CD4-positive, alpha-beta T cell treated with Interleukin-4 for 4 hours (primary cell): ENCODE measurements around the gene OTULIN.

Source experiments
- DNase-seq: peaks from one replicate; pipeline ENCODE4 v3.0.0-alpha.2; 2020

Gene OTULIN

GRCh38 chr5:14669415-14669814 lies 4.9 kb downstream of the OTULIN start:
- no peak for DNase-seq

- peak; percentile 34 for DNase-seq
These were observed 5.5 kb downstream of the OTULIN start for GRCh38 chr5:14669975-14670374.

DNA sequence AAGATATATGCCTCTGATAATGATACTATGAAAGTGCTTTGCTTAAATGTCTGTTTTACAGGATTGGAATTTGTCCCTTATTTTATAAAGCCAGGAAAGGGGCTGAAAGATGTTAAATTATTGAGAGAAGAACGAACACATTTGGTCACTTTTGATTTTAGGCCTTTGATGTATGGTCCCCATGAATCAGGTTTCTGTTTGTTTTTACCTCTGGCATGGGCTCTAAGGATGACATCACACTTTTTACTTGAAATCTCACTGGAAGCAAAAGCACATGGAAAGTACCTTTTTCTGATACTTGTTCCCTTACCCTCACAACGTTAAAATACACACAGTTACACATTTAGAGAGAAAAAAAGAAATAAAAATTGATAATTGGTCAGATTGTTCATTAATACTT lies 6.9 kb downstream of the OTULIN start:
- DNase-seq, result peak; percentile 75

DNA sequence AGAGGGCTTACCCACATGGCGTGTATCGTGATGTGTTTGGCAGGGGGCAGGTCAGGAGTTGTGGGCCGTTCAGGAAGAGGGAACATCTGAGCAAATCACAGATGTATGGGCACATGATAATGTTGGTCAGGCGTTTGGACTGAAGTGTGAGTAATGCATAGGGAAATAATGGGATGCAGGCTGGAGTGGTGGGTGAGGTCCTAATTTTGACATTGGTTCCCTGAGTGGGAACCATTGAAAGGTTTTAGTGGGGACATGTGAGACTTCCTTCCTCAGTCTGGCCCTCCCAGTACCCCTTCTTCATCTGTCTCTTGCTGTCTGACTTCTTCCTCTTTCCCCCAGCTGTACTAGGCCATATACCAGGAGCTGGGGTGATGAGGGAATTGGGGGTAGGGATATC lies 7.6 kb downstream of the OTULIN start:
- DNase-seq, result no peak

DNA sequence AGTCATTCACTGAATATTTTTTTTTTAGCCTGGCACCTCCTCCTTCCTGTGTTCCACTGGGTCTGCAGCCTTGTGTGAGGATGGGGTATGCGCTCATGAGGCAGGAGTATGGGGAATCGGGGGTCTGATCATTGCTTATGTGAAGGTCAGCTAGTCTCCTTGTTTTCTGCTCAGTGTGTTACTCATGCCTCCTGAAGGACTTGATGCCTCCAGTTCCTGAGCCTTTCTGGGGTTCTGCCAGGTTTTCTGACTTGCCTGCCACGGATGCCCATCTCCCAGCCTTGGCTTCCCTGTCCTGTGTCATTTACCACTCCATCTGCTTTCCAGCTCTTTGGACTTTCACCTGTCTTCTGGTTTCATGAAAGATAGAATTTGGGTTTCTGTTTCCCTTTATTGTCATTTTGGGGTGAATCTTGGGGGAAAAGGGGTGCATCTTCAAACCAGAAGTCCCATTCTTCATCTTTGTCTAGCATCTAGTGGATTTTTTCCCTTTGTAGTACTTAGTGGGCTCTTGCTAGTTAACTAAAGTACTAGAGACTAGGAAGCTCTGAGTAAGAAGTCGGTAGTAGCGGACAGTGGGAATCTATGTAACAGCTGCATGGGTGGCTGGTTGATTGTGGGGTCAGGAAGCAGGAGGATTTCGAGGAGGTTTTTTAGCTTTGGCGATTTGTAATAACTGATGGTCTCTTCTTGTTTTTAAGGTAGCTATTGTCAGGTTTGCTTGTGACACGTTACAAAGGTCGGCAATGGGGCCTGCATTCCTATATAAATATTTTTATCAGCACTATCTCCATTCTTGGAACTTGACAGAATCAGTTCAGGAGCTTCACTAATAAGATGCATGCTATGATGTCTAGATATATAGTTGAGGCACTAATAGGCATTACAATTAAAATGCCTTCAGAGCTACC lies 8.2 kb downstream of the OTULIN start:
- DNase-seq, result no peak

GRCh38 chr5:14673443-14673842 lies 8.9 kb downstream of the OTULIN start:
- no peak for DNase-seq

- peak; percentile 31 for DNase-seq
These were observed 10.7 kb downstream of the OTULIN start for GRCh38 chr5:14674983-14675854.

DNA sequence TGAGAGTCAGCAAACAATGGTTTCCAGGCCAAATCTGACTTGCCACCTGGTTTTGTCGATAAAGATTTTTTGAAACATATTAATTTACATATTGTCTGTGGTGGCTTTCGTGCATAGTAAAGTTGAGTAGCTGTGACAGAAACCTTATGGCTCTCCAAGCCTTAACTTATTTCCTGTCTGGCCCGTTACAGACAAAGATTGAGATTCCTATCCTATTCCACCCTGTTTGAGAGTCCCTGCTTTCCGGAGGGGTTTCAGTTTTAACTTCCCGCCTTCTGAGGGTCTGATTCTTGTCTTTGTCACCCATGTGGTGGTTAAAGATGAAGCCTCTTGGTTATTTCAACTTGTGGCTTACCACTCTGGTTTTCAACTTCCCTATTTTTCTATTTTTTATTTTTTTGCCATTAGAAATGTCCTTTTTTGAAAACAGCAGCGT lies 11.4 kb downstream of the OTULIN start:
- peak; percentile 30 for DNase-seq

DNA sequence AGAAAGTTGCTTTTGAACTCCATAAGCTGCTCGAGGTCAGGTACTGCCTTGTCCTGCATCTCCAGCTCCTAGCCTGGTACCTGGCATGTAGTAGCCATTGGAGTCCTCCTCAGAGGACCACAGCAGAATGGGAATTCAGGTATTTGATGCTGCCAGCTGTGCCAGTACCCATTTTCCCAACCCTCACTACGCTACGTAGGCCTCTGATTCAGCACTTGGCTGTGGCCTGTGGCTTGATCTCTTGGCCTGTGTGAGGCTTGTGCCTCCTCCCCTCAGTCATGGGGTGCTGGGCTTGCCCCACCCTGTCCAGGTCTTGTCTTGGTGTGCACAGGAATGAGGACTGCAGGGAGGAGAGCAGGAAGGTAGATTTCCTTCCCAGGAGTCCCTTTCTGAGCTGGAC lies 11.8 kb downstream of the OTULIN start:
- peak; percentile 29 for DNase-seq

DNA sequence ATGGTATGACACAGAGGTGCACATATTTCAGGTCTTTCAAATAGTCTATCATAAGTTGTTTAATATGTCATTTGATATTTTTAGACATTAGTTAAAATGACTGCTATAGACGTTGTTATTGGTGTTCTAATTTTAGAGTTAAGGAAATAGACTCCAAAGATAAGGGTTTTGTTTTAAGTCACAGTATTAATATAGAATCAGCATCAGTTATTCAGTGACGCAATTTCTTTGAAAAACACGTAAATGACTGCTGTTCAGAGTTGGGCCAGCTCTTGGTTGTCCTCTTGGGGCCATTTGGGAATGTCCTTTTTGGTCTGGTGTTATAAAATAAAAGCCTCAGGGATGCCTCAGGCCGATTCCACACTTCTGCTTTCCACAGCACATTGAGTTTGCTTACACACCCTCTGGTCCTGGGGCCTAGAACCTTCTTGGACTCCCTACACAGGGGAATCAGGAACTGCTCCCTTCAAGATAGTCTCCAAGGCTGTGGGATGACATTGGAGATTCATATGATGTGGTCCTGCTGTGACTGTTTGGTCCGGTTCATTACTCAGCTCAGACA lies 14.3 kb downstream of the OTULIN start:
- no peak for DNase-seq

GRCh38 chr5:14679595-14679994 lies 15.1 kb downstream of the OTULIN start:
- no peak for DNase-seq

DNA sequence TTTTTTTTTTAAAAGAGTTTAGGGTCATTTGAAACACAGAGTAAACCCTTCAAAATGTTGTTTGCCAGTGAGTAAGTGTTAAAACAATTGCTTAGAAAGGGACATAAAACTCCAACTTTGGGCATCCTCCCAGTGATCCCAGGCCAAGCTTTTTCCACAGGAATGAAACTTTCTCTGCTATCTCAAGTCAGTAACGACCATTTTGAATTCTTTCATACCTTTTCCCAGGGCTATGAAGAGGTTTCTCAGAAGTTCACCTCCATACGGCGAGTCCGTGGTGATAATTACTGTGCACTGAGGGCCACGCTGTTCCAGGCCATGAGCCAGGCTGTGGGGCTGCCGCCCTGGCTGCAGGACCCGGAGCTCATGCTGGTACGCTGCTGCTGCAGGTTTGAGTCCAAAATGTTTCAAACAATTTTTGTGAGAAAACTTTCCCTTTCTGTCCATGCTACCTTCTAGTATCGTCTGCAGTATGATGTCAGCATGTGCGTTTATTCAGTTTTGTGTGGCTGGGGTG lies 16.8 kb downstream of the OTULIN start:
- no peak for DNase-seq

DNA sequence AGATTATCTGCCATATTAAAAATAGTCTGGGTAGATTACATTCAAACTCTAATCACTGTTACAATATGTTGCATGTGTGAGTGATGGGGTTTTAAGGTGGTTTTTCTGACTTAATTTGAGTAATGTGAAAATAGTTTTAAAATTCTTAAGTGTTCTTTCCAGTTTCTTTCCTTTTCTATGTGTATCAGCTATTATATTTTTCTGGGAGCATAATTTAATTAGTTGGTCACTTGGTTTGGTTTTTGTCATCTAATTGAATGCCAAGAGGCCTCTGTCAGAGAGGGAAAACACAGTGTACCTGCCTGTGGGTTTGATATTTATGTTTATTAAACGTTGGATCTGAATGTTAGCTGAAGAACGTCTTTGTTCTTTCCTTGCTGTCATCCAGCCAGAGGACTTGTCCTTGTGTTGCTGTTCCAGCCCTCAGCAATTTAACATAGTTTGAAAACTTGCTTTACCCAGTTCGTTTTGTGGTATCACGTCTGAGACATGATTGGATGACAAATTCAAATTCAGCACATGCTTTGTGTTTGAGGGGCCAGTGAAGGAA lies 19.5 kb downstream of the OTULIN start:
- no peak for DNase-seq

GRCh38 chr5:14684757-14685156 lies 20.2 kb downstream of the OTULIN start:
- DNase-seq, result no peak

- peak; percentile 64 for DNase-seq
These were observed 21.2 kb downstream of the OTULIN start for GRCh38 chr5:14685757-14686156.

DNA sequence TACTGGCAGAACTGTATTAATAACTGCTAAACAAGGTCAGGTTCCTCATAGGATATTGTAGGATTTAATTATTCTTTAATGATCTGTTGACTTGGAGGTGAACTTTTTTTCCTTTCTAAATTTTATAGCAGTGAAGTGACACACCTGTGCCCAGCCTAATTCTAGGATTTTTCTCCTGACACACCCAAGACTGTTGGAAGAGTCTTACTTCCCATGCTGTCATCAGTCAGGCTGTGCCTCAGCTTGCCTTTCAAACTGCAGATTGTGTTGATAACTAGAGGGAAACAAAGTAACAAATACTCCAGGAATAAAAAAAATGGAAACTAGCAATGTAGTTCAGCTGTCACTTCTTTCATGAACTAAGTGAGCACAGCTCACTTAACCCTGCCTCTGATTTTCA lies 22.0 kb downstream of the OTULIN start:
- DNase-seq, result no peak

- DNase-seq, result no peak
These were observed 22.6 kb downstream of the OTULIN start for GRCh38 chr5:14687023-14687665.

DNA sequence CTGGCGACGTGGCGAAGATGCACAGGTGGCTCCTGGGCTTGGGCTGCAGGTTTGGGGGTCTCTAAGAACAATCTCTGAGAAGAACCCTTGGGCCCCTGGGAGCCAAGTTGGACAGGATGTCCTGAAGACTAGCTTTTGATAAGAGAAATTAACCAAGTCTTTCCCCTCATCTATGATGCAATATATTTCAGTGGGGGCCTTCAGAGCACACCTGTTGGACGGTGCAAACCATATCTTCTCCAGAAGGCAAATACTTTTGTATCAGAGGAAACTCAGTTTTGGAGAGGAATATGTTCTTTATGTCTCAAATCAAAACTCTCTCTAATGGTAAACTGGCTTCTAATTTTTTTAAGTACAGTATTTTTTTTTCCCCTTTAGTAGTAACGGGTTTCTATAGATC lies 28.6 kb downstream of the OTULIN start:
- no peak for DNase-seq

GRCh38 chr5:14695152-14695551 lies 30.6 kb downstream of the OTULIN start:
- DNase-seq, result no peak

DNA sequence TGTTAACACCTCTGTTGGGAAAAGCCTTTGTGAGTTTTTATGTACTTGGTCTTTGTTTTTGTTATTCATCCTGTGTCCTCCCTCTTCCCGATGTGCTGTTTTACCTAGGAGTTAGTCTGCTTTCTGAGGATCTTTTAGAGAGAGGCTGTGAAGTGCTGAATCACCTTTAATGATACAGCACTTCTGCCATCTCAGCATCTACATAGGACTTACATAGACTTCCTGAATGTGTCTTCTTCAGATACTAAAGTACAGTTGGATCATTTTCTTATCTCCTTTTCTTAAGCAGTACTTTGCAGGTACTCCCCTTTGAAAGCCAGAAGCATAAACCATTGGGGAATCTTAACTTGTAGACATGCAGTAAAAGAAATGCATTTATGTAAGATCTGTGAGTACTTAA lies 31.5 kb downstream of the OTULIN start:
- no peak for DNase-seq

- DNase-seq, result no peak
These were observed 32.3 kb downstream of the OTULIN start for GRCh38 chr5:14696851-14697250.

- DNase-seq, result no peak
These were observed 34.0 kb downstream of the OTULIN start for GRCh38 chr5:14698495-14698894.
